ENCODE results near the gene ARMCX6.

The ARMCX6 gene

GRCh38 chrX:101617211-101618191 is at the start of gene ARMCX6:
Gene ARMCX6 (minus strand): TSS chrX:101618000. CDS start chrX:101616620, 1,380 bp downstream.
- Histone ChIP-seq H3K27me3 (replicated peaks; ENCODE audit: control insufficient read depth, insufficient read depth, low read length) (no peaks in the 10 kb centered on the region), H3K36me3 (ENCODE audit: control insufficient read depth, insufficient read depth, low read length) (no peaks in the 10 kb centered on the region), H3K4me3 (replicated peaks; ENCODE audit: low read depth, low read length) (peak within 1 kb of the TSS; percentile 62)
- TF ChIP-seq CTCF (IDR thresholded peaks at IDR 0.05; ENCODE audit: insufficient read depth, low read length, poor library complexity, severe bottlenecking), result peak; percentile 43
- peak; percentile 76 for DNase-seq (ENCODE audit: extremely low read depth, insufficient read length)

GRCh38 chrX:101659601-101660063 is 41.8 kb upstream of the ARMCX6 start, which contains the start of gene ARMCX2:
Gene ARMCX2 (minus strand): TSS chrX:101659850. CDS start chrX:101657588, 2,262 bp downstream.
- DNase-seq (ENCODE audit: extremely low read depth, insufficient read length), result no peak
- H3K36me3 ChIP-seq (ENCODE audit: control insufficient read depth, insufficient read depth, low read length), result no peaks in the 10 kb centered on the region
- H3K4me3 ChIP-seq (replicated peaks; ENCODE audit: low read depth, low read length), result peak within 1 kb of the TSS; percentile 68
- H3K27me3 ChIP-seq (replicated peaks; ENCODE audit: control insufficient read depth, insufficient read depth, low read length), result no peaks in the 10 kb centered on the region; the same call in 1 of the 2 replicates
- no peak for TF ChIP-seq CTCF (IDR thresholded peaks at IDR 0.05; ENCODE audit: insufficient read depth, low read length, poor library complexity, severe bottlenecking)

GRCh38 chrX:101658661-101659491 is 41.1 kb upstream of the ARMCX6 start:
- DNase-seq (ENCODE audit: extremely low read depth, insufficient read length), result peak; percentile 18
- no peak for TF ChIP-seq CTCF (IDR thresholded peaks at IDR 0.05; ENCODE audit: insufficient read depth, low read length, poor library complexity, severe bottlenecking)

GRCh38 chrX:101657495-101657894 is 39.7 kb upstream of the ARMCX6 start:
- Histone ChIP-seq H3K36me3 (ENCODE audit: control insufficient read depth, insufficient read depth, low read length) (no peaks in the 10 kb centered on the region), H3K4me3 (replicated peaks; ENCODE audit: low read depth, low read length) (no peak overlapping the region), H3K27me3 (replicated peaks; ENCODE audit: control insufficient read depth, insufficient read depth, low read length) (no peaks in the 10 kb centered on the region; the same call in 1 of the 2 replicates)
- no peak for TF ChIP-seq CTCF (IDR thresholded peaks at IDR 0.05; ENCODE audit: insufficient read depth, low read length, poor library complexity, severe bottlenecking)
- DNase-seq (ENCODE audit: extremely low read depth, insufficient read length), result no peak

More at GRCh38 chrX:101658661-101659491, 41.1 kb upstream of the ARMCX6 start:
- Histone ChIP-seq H3K36me3 (ENCODE audit: control insufficient read depth, insufficient read depth, low read length) (no peaks in the 10 kb centered on the region), H3K4me3 (replicated peaks; ENCODE audit: low read depth, low read length) (peak overlapping the region; percentile 68), H3K27me3 (replicated peaks; ENCODE audit: control insufficient read depth, insufficient read depth, low read length) (no peaks in the 10 kb centered on the region; the same call in 1 of the 2 replicates)

GRCh38 chrX:101656817-101657216 is 39.0 kb upstream of the ARMCX6 start:
- no peaks in the 10 kb centered on the region for H3K36me3 ChIP-seq (ENCODE audit: control insufficient read depth, insufficient read depth, low read length)
- H3K4me3 ChIP-seq (replicated peaks; ENCODE audit: low read depth, low read length), result no peak overlapping the region
- TF ChIP-seq CTCF (IDR thresholded peaks at IDR 0.05; ENCODE audit: insufficient read depth, low read length, poor library complexity, severe bottlenecking), result no peak
- DNase-seq (ENCODE audit: extremely low read depth, insufficient read length), result no peak
- H3K27me3 ChIP-seq (replicated peaks; ENCODE audit: control insufficient read depth, insufficient read depth, low read length), result no peaks in the 10 kb centered on the region; the same call in 1 of the 2 replicates

All from GM06990 (cell line).